MCF 10A (cell line): ENCODE results near the gene ANKRD11. TPM values are rescaled to one million over a fixed set of nuclear protein-coding genes. Genes with fewer than 3 reads are reported as not detected.

Source experiments
- BruUV-seq: library from RNA; stranded (reverse); fragments of 400-500 nt; replicated peaks from 2 replicates; lab custom pipeline; 2021; lab: Mats Ljungman, UMichigan
- CTCF ChIA-PET: fragments of 300-600 bp; sonication (Branson Sonifier 250); formaldehyde crosslinking; extraction: SDS; loops from one replicate; lab custom pipeline; 2021; ENCODE audit warnings: antibody characterized with exemption, inconsistent platforms; lab: Yijun Ruan, JAX
- POLR2A ChIA-PET: fragments of 300-600, 350-650 bp; sonication (Branson Sonifier 250); formaldehyde crosslinking; extraction: SDS; loops from one replicate; lab custom pipeline; 2020; ENCODE audit warnings: antibody characterized with exemption, inconsistent platforms; lab: Yijun Ruan, JAX
- DNase-seq: peaks from one replicate; pipeline ENCODE4 v3.0.0-alpha.2; 2018; ENCODE audit not compliant: unreplicated experiment
- H3K27ac Mint-ChIP-seq: one replicate; pipeline ENCODE4 v1.8.0; 2022; ENCODE audit warnings: mild to moderate bottlenecking, low read depth, mixed read lengths; ENCODE audit not compliant: unreplicated experiment
- H3K27me3 Mint-ChIP-seq: one replicate; pipeline ENCODE4 v1.8.0; 2022; ENCODE audit warnings: mixed read lengths; ENCODE audit not compliant: insufficient read depth, unreplicated experiment
- H3K36me3 Mint-ChIP-seq: one replicate; pipeline ENCODE4 v1.8.0; 2022; ENCODE audit warnings: mild to moderate bottlenecking, moderate library complexity, mixed read lengths; ENCODE audit not compliant: insufficient read depth, unreplicated experiment
- H3K4me1 Mint-ChIP-seq: one replicate; pipeline ENCODE4 v1.8.0; 2022; ENCODE audit warnings: mixed read lengths; ENCODE audit not compliant: insufficient read depth, unreplicated experiment
- H3K4me3 Mint-ChIP-seq: one replicate; pipeline ENCODE4 v1.8.0; 2022; ENCODE audit warnings: mild to moderate bottlenecking, moderate library complexity, mixed read lengths; ENCODE audit not compliant: unreplicated experiment
- H3K9me3 Mint-ChIP-seq: one replicate; pipeline ENCODE4 v1.8.0; 2022; ENCODE audit warnings: mixed read lengths; ENCODE audit not compliant: unreplicated experiment
- intact Hi-C: fragments of 100-400 bp; cut with micrococcal nuclease; formaldehyde crosslinking; loops from 2 replicates; pipeline ENCODE4 v1.14.1; 2022
- total RNA-seq: library from RNA; stranded (reverse); gene quantifications from 2 replicates; pipeline ENCODE4 v1.2.3, GENCODE V29; 2022
- TF ChIP-seq, protein P1 (sequence below): fragments of 200-600 bp; IDR thresholded peaks from one replicate; pipeline ENCODE4 v1.8.0; 2022; ENCODE audit warnings: antibody characterized with exemption, mild to moderate bottlenecking; ENCODE audit not compliant: unreplicated experiment

The ANKRD11 gene
- total RNA-seq, 1 experiment from 2014 or later: 237 TPM

GRCh38 chr16:89396156-89396555, 94.2 kb downstream of the ANKRD11 start:
- intact Hi-C loops: loop anchor here (5.0 kb wide), 2 partner anchors 46 to 111 kb away; partner anchors contain the start of gene SPG7
- no peaks in the 10 kb centered on the region for H3K27me3 Mint-ChIP-seq
- DNase-seq: no peak
- H3K4me1 Mint-ChIP-seq: peaks cover 29% of the 10 kb centered on the region
- H3K4me3 Mint-ChIP-seq: no peak overlapping the region
- no TSS peak for BruUV-seq
- TF ChIP-seq, protein P1, sequence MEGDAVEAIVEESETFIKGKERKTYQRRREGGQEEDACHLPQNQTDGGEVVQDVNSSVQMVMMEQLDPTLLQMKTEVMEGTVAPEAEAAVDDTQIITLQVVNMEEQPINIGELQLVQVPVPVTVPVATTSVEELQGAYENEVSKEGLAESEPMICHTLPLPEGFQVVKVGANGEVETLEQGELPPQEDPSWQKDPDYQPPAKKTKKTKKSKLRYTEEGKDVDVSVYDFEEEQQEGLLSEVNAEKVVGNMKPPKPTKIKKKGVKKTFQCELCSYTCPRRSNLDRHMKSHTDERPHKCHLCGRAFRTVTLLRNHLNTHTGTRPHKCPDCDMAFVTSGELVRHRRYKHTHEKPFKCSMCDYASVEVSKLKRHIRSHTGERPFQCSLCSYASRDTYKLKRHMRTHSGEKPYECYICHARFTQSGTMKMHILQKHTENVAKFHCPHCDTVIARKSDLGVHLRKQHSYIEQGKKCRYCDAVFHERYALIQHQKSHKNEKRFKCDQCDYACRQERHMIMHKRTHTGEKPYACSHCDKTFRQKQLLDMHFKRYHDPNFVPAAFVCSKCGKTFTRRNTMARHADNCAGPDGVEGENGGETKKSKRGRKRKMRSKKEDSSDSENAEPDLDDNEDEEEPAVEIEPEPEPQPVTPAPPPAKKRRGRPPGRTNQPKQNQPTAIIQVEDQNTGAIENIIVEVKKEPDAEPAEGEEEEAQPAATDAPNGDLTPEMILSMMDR: no peak
- ChIA-PET CTCF (interaction anchor here (0.6 to 1.3 kb wide), 2 partner anchors 19 to 95 kb away, joined by 3 to 4 read pairs; no protein-coding TSS in a partner anchor), POLR2A (interaction anchor here (0.7 to 4.4 kb wide), 13 partner anchors 8 to 163 kb away, joined by 3 to 28 read pairs (median 5); partner anchors contain the start of gene ANKRD11)
- H3K9me3 Mint-ChIP-seq: no peaks in the 10 kb centered on the region
- H3K27ac Mint-ChIP-seq: no peak overlapping the region
- H3K36me3 Mint-ChIP-seq: peaks cover 53% of the 10 kb centered on the region

- BruUV-seq: no TSS peak
- Mint-ChIP-seq H3K27me3 (no peaks in the 10 kb centered on the region), H3K36me3 (peaks cover 56% of the 10 kb centered on the region), H3K4me3 (peak overlapping the region; percentile 14), H3K27ac (peak overlapping the region; percentile 52), H3K9me3 (no peaks in the 10 kb centered on the region), H3K4me1 (peaks cover 29% of the 10 kb centered on the region)
- intact Hi-C loops: loop anchor here (5.0 kb wide), 2 partner anchors 47 to 112 kb away; partner anchors contain the start of gene SPG7
- TF ChIP-seq, protein P1: no peak
- peak; percentile 98 for DNase-seq
- POLR2A ChIA-PET: interaction anchor here (0.6 to 4.4 kb wide), 28 partner anchors 9 to 164 kb away, joined by 3 to 28 read pairs (median 3); partner anchors contain the start of genes ANKRD11 and SPG7
- CTCF ChIA-PET: interaction anchor here (0.6 to 1.3 kb wide), 4 partner anchors 20 to 96 kb away, joined by 3 to 4 read pairs (median 4); no protein-coding TSS in a partner anchor
Observed at GRCh38 chr16:89395150-89396142, 94.9 kb downstream of the ANKRD11 start.

DNA sequence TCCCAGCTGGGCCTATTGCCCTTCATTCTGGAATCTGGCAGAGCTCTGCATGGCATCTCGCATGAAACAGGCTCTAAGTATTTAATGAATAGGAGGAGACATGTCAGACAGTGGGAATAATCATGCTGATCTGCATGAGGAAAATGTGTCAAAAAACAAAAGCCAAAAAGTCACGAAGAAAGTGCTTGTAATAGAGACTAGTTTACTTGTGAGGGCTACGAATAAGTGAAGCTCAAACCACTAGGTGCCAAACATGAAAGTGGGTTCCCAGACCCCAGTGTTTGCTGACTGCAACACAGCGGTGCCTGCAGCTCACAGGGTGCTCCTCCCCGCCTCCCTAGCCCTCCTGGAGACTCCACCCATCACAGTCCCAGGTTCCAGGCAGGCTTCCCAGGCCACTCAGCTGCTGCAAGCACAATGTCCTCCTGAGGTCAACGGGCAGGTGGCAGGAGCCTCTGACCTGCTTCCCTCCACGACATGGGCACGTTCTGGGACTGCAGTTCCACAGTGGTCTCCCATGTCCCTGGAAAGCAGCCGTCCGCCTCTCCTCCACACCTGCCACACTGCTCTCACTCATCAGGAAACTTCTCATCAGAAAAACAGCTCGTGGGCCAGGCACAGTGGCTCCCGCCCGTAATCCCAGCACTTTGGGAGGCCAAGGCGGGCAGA, 96.5 kb downstream of the ANKRD11 start:
- Mint-ChIP-seq H3K4me1 (peaks cover 32% of the 10 kb centered on the region), H3K27ac (no peak overlapping the region), H3K27me3 (no peaks in the 10 kb centered on the region), H3K36me3 (peaks cover 63% of the 10 kb centered on the region), H3K9me3 (no peaks in the 10 kb centered on the region), H3K4me3 (no peak overlapping the region)
- BruUV-seq: no TSS peak
- intact Hi-C loops: no loop called here
- TF ChIP-seq, protein P1: no peak
- DNase-seq: no peak
- POLR2A ChIA-PET: interaction anchor here (1.2 to 4.4 kb wide), 4 partner anchors 15 to 59 kb away, joined by 3 to 28 read pairs (median 4); no protein-coding TSS in a partner anchor
- CTCF ChIA-PET: no interaction called here
